Upper lobe of left lung (tissue), 6 donors: ENCODE measurements around the gene XPO6. TPM values are rescaled to one million over a fixed set of nuclear protein-coding genes. Genes with fewer than 3 reads are reported as not detected.
"Not testable (repeated sequence)": the region's sequence is repeated elsewhere in the genome, so short reads cannot be mapped to it uniquely, and the experiment has no call there.

Experiments
- ATAC-seq, 2 donors: fragments of 200-7000 bp; cut with Tn5 transposase; one replicate each; pipeline ENCODE4 v1.9.1; 2022; ENCODE audit warnings: mild to moderate bottlenecking in 2 of 2, moderate library complexity in 2 of 2; ENCODE audit not compliant: low FRiP score in 2 of 2
- DNase-seq, 2 donors: peaks; one replicate each; pipeline ENCODE4 v3.0.0-alpha.2; 2019 to 2020
- H3K27ac ChIP-seq, 4 donors: fragments of 200-600 bp; sonication (generic); one replicate each; pipeline ENCODE4 v1.5.1; 2016 to 2019
- H3K27me3 ChIP-seq, 4 donors: fragments of 200-600 bp; sonication (generic); one replicate each; pipeline ENCODE4 v1.5.1; 2017 to 2019
- H3K36me3 ChIP-seq, 4 donors: fragments of 200-600 bp; sonication (generic); one replicate each; pipeline ENCODE4 v1.5.1; 2016 to 2019
- H3K4me1 ChIP-seq, 4 donors: fragments of 200-600 bp; sonication (generic); one replicate each; pipeline ENCODE4 v1.5.1; 2018 to 2019
- H3K4me3 ChIP-seq, 4 donors: fragments of 200-600 bp; sonication (generic); one replicate each; pipeline ENCODE4 v1.5.1; 2017 to 2019; ENCODE audit warnings: mild to moderate bottlenecking in 2 of 4, moderate library complexity in 1 of 4
- H3K9me3 ChIP-seq, 4 donors: fragments of 200-600 bp; sonication (generic); one replicate each; pipeline ENCODE4 v1.5.1; 2018 to 2019
- CTCF ChIP-seq, 6 experiments: fragments of 450-650 bp in 4 of 6; fragments of 200-600 bp in 2 of 6; sonication (generic) in 2 of 6; IDR thresholded peaks; one replicate each; pipeline ENCODE4 v1.5.1; 2016 to 2019; ENCODE audit warnings: antibody characterized with exemption in 6 of 6
- EP300 ChIP-seq, 4 donors: sonication (generic); formaldehyde crosslinking; IDR thresholded peaks; one replicate each; pipeline ENCODE4 v1.5.1; 2017; ENCODE audit warnings: antibody characterized with exemption in 4 of 4, control low read depth in 2 of 4
- POLR2A ChIP-seq, 4 donors: fragments of 450-650 bp; IDR thresholded peaks; one replicate each; pipeline ENCODE4 v1.5.1; 2016 to 2017; ENCODE audit warnings: antibody characterized with exemption in 4 of 4, mild to moderate bottlenecking in 2 of 4
- POLR2AphosphoS5 ChIP-seq, 2 donors: sonication (generic); formaldehyde crosslinking; IDR thresholded peaks; one replicate each; pipeline ENCODE4 v1.5.1; 2017; ENCODE audit warnings: antibody characterized with exemption in 2 of 2
- WGBS, 2 donors: methylation state at CpG; one replicate each; pipeline ENCODE4 v1.1.5; 2017 to 2018; 5-methylcytosine and 5-hydroxymethylcytosine counted together
- total RNA-seq, 6 donors: library from RNA; depleted of rRNA in 4 of 6; stranded (reverse); fragments of >200 nt in 4 of 6; gene quantifications; one replicate each; pipeline versions ENCODE4 v1.1.0 to v1.2.1, GENCODE V29; 2016 to 2021
- donor health status: DM: no; HTN: no; CAD: no; lungs with moderate emphysema.
- donor health status: DM: no; HTN: yes; CAD: no; lungs with severe emphysema.

The XPO6 gene
- total RNA-seq, 6 donors from 2014 or later, result 95.5 to 256 (median 129) TPM

- H3K36me3 ChIP-seq, result no peaks in the 10 kb centered on the region
- H3K27me3 ChIP-seq, result no peaks in the 10 kb centered on the region
- ATAC-seq (no peak), DNase-seq (no peak)
- TF ChIP-seq EP300 (IDR thresholded peaks at IDR 0.05) (no peak), POLR2AphosphoS5 (IDR thresholded peaks at IDR 0.05) (no peak), POLR2A (IDR thresholded peaks at IDR 0.05) (no peak), CTCF (IDR thresholded peaks at IDR 0.05) (no peak)
- H3K9me3 ChIP-seq, result peaks cover 0 to 7% (median 0%) of the 10 kb centered on the region in 4 donors
- WGBS, 2 donors, result 73 to 93% methylated on average over 1 to 6 of the region's 6 CpGs
- H3K4me3 ChIP-seq, result no peak overlapping the region
- no peak overlapping the region for H3K27ac ChIP-seq
- H3K4me1 ChIP-seq, result no peaks in the 10 kb centered on the region
Observed at GRCh38 chr16:28241924-28242323, 30.2 kb upstream of the XPO6 start.

GRCh38 chr16:28237754-28238357 is 26.1 kb upstream of the XPO6 start:
- no peak for DNase-seq
- H3K27me3 ChIP-seq, result no peaks in the 10 kb centered on the region
- WGBS, 2 donors, result 96 to 98% methylated on average over 3 of the region's 3 CpGs
- no peak for ATAC-seq
- H3K36me3 ChIP-seq, result no peaks in the 10 kb centered on the region
- TF ChIP-seq POLR2A (IDR thresholded peaks at IDR 0.05) (no peak), POLR2AphosphoS5 (IDR thresholded peaks at IDR 0.05) (no peak)
- no peak overlapping the region for H3K4me3 ChIP-seq
- peaks cover 0 to 7% (median 0%) of the 10 kb centered on the region in 4 donors for H3K9me3 ChIP-seq
- H3K27ac ChIP-seq, result no peak overlapping the region
- H3K4me1 ChIP-seq, result no peaks in the 10 kb centered on the region

- ATAC-seq, result no peak
- WGBS, 2 donors, result 84 to 93% methylated on average over 2 of the region's 2 CpGs
- no peak for TF ChIP-seq POLR2A (IDR thresholded peaks at IDR 0.05)
- no peak for TF ChIP-seq POLR2AphosphoS5 (IDR thresholded peaks at IDR 0.05)
Observed at GRCh38 chr16:28231763-28232162, 20.0 kb upstream of the XPO6 start.

GRCh38 chr16:28223909-28224308 is 12.1 kb upstream of the XPO6 start:
- not testable (repeated sequence) for H3K27me3 ChIP-seq, H3K4me1 ChIP-seq, DNase-seq, H3K27ac ChIP-seq, H3K36me3 ChIP-seq, H3K4me3 ChIP-seq, ATAC-seq, H3K9me3 ChIP-seq
- 92 to 94% methylated on average over 2 to 3 of the region's 3 CpGs for WGBS, 2 donors

More at GRCh38 chr16:28231763-28232162, 20.0 kb upstream of the XPO6 start:
- no peaks in the 10 kb centered on the region for H3K9me3 ChIP-seq
- H3K4me1 ChIP-seq, result no peaks in the 10 kb centered on the region
- no peaks in the 10 kb centered on the region for H3K27me3 ChIP-seq
- H3K4me3 ChIP-seq, result no peak overlapping the region
- no peaks in the 10 kb centered on the region for H3K36me3 ChIP-seq
- H3K27ac ChIP-seq, result no peak overlapping the region
- DNase-seq, result no peak

- not testable (repeated sequence) for H3K27me3 ChIP-seq, H3K36me3 ChIP-seq, H3K27ac ChIP-seq, H3K4me3 ChIP-seq, H3K4me1 ChIP-seq, ATAC-seq, DNase-seq, H3K9me3 ChIP-seq
- 86 to 89% methylated on average over 6 of the region's 6 CpGs for WGBS, 2 donors
Observed at GRCh38 chr16:28219777-28220176, 8.0 kb upstream of the XPO6 start.

GRCh38 chr16:28219282-28219681 is 7.5 kb upstream of the XPO6 start:
- no peak for DNase-seq
- no peak overlapping the region for H3K4me3 ChIP-seq
- no peaks in the 10 kb centered on the region for H3K4me1 ChIP-seq
- H3K36me3 ChIP-seq, result no peaks in the 10 kb centered on the region
- 84 to 97% methylated on average over 5 of the region's 5 CpGs for WGBS, 2 donors
- no peaks in the 10 kb centered on the region for H3K27me3 ChIP-seq
- TF ChIP-seq CTCF (IDR thresholded peaks at IDR 0.05) (no peak), EP300 (IDR thresholded peaks at IDR 0.05) (no peak), POLR2A (IDR thresholded peaks at IDR 0.05) (no peak), POLR2AphosphoS5 (IDR thresholded peaks at IDR 0.05) (no peak)
- no peaks in the 10 kb centered on the region for H3K9me3 ChIP-seq
- no peak overlapping the region for H3K27ac ChIP-seq
- ATAC-seq, result no peak

GRCh38 chr16:28218109-28218508 is 6.3 kb upstream of the XPO6 start:
- H3K4me3 ChIP-seq, result no peak overlapping the region
- WGBS, 2 donors, result 62 to 75% methylated on average over 3 to 4 of the region's 4 CpGs
- no peaks in the 10 kb centered on the region for H3K4me1 ChIP-seq
- no peak overlapping the region for H3K27ac ChIP-seq
- H3K27me3 ChIP-seq, result no peaks in the 10 kb centered on the region
- DNase-seq (peak in 1 of 2 donors; percentile 35), ATAC-seq (peak in 1 of 2 donors; percentile 62)
- H3K9me3 ChIP-seq, result no peaks in the 10 kb centered on the region
- no peaks in the 10 kb centered on the region for H3K36me3 ChIP-seq
- no peak for TF ChIP-seq POLR2A (IDR thresholded peaks at IDR 0.05)
- TF ChIP-seq CTCF (IDR thresholded peaks at IDR 0.05), result peak in 5 of 6 experiments; percentile 26 to 42 (median 33)
- no peak for TF ChIP-seq POLR2AphosphoS5 (IDR thresholded peaks at IDR 0.05)
- no peak for TF ChIP-seq EP300 (IDR thresholded peaks at IDR 0.05)
